Vagina (tissue), 2 donors: Measurements from ENCODE around the gene EFCC1.

Experiments used
- POLR2AphosphoS5 ChIP-seq, 2 donors: sonication (generic); formaldehyde crosslinking; IDR thresholded peaks; one replicate each; pipeline ENCODE4 v1.9.0; 2017; ENCODE audit warnings: antibody characterized with exemption in 2 of 2, mild to moderate bottlenecking in 2 of 2, low read depth in 1 of 2; ENCODE audit not compliant: insufficient read depth in 1 of 2
- TF ChIP-seq, protein P1 (sequence below), 3 experiments: fragments of 450-650 bp in 2 of 3; fragments of 200-600 bp in 1 of 3; sonication (generic) in 1 of 3; IDR thresholded peaks; one replicate each; pipeline ENCODE4 v1.5.1; 2017 to 2019; ENCODE audit warnings: antibody characterized with exemption in 3 of 3, mild to moderate bottlenecking in 2 of 3, moderate library complexity in 2 of 3

DNA sequence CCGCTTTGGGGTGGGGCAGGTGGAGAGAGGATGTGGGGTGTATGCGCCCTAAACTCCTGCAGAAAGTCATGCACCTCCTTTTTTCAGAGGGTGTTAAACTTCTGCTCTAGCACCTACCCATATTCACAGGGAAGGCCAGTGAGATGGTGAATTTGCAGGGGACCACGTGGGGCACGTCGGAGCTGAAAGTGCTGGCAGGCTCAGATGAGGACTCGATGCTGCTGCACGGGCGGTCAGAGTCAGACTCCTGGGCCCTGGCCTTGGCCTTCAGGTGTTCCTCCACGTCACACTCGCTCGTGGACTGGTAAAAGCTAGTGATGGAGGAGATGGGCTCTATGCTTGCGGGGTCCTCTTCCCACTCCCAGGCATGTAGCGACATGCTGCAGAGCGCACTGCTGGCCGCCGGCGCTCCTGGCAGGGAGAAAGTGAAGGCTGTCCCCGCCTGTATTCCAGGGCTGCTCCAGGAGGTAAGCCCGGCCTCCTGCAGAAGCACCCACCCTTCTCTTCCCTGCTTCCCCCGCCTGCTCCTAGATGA is 8.1 kb upstream of the EFCC1 start:
- TF ChIP-seq, protein P1, sequence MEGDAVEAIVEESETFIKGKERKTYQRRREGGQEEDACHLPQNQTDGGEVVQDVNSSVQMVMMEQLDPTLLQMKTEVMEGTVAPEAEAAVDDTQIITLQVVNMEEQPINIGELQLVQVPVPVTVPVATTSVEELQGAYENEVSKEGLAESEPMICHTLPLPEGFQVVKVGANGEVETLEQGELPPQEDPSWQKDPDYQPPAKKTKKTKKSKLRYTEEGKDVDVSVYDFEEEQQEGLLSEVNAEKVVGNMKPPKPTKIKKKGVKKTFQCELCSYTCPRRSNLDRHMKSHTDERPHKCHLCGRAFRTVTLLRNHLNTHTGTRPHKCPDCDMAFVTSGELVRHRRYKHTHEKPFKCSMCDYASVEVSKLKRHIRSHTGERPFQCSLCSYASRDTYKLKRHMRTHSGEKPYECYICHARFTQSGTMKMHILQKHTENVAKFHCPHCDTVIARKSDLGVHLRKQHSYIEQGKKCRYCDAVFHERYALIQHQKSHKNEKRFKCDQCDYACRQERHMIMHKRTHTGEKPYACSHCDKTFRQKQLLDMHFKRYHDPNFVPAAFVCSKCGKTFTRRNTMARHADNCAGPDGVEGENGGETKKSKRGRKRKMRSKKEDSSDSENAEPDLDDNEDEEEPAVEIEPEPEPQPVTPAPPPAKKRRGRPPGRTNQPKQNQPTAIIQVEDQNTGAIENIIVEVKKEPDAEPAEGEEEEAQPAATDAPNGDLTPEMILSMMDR (IDR thresholded peaks at IDR 0.05): no peak
- TF ChIP-seq POLR2AphosphoS5 (IDR thresholded peaks at IDR 0.05; ENCODE audit: insufficient read depth in 1 of 2, low read depth in 1 of 2): no peak
